Activated gamma-delta T cell treated with anti-CD3 and anti-CD28 coated beads, Interleukin-2, amount 50 U/mL, for 16 hours (primary cell): ENCODE results near the gene MYADM.

Source experiments
- DNase-seq: peaks from one replicate; pipeline ENCODE4 v3.0.0-alpha.2; 2020; ENCODE audit warnings: low read depth

Gene MYADM

GRCh38 chr19:53915000-53915399, 47.3 kb downstream of the MYADM start:
- no peak for DNase-seq

- DNase-seq: no peak
Measured at GRCh38 chr19:53916004-53916403, 48.3 kb downstream of the MYADM start.

- no peak for DNase-seq
Measured at GRCh38 chr19:53917356-53917755, 49.7 kb downstream of the MYADM start.
